Mesenteric fat pad (tissue), 1 donor: ENCODE results near the gene FUOM. TPM values are rescaled to one million over a fixed set of nuclear protein-coding genes. Genes with fewer than 3 reads are reported as not detected.
"Not testable (repeated sequence)": the region's sequence is repeated elsewhere in the genome, so short reads cannot be mapped to it uniquely, and the experiment has no call there.

Source experiments
- DNase-seq: peaks from one replicate; pipeline ENCODE4 v3.0.0-alpha.2; 2020; ENCODE audit warnings: low spot score
- total RNA-seq: library from RNA; stranded (reverse); fragmentation: NEBNext Ultra II Directional; extraction: Animal tissue kit (Norgen Biotek cat#: 25700); gene quantifications from one replicate; pipeline ENCODE4 v1.2.1, GENCODE V29; 2021
- donor health status: DM: yes; HTN: yes; CAD: no.

FUOM gene
- total RNA-seq, 1 donor from 2014 or later = 19.0 TPM

DNA sequence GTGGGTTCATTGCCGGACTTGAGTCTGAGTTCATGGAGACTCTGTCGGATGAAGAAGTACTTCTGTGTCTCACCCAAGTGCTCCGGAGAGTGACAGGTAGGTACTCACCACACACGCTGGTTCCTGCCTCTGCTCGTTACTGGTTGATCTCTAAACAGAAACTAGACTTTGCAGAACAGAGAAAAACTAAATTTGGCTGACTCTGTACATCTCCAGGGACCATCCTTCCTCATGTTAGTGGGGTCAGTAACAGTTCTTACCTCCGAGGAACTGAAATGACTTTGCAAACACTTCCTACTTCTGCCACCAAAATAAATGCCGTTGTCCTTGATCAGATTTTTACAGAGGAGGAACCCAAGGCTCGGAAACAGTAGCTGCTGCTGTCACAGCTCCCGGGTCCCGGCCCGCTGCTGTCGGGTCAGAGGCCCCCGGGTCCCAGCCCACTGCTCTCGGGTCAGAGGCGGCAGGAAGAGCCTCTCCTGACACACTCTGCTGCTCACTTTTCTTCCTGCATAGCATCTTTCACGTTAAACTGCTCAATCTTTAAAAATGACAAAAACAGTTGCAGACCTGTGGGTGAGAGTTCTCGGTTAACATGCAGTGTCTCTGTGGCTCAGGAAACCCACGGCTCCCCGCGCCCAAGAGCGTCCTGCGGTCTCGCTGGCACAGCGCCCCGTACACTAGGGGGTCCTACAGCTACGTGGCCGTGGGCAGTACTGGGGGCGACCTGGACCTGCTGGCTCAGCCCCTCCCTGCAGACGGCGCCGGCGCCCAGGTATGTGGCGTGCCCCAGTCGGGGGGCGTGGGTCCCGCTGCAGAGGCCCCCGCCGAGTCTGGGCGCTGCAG lies 31.4 kb upstream of the FUOM start:
- DNase-seq = peak; percentile 68

DNA sequence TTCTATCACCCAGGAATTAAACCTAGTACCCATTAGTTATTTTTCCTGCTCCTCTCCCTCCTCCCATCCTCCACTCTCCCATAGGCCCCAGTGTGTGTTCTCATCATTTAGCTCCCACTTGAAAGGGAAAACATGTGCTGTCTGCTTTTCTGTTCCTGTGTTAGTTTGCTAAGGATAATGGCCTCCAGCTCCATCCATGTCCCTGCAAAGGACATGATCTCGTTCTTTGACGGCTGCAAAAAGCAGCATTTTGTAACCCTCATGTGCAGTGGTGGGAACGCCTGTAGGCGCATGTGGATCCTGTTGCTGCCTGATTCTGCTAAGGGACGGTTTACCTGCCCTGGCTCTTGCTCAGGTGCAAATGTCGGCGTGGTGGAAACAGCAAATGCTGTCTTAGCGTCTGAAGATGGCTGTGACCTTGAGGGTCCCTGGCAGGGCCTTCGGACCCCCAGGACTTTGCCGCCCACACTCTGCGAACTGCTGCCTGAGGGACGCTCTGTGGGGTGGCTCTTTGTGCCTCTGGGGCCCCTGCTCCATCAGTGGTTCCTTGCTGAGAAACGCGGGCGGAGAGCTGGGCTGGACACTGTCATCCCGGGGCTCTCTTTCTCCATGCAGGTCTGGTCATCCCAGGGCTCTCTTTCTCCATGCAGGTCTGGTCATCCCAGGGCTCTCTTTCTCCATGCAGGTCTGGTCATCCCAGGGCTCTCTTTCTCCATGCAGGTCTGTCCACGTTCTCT lies 30.6 kb upstream of the FUOM start:
- DNase-seq = peak; percentile 67

DNA sequence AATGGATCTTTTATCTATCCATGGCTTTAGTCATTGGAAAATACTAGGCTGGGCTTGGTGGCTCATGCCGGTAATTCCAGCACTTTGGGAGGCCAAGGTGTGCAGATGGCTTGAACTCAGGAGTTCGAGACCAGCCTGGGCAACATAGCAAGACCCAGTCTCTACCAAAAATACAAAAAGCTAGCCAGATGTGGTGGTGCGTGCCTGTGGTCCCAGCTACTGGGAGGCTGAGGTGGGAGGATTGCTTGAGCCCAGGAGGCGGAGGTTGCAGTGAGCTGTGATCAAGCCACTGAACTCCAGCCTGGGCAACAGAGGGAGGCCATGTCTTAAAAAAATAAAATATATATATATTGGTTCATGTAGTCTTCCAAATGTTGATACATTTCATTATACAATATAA lies 29.1 kb upstream of the FUOM start:
- DNase-seq = peak; percentile 65

DNA sequence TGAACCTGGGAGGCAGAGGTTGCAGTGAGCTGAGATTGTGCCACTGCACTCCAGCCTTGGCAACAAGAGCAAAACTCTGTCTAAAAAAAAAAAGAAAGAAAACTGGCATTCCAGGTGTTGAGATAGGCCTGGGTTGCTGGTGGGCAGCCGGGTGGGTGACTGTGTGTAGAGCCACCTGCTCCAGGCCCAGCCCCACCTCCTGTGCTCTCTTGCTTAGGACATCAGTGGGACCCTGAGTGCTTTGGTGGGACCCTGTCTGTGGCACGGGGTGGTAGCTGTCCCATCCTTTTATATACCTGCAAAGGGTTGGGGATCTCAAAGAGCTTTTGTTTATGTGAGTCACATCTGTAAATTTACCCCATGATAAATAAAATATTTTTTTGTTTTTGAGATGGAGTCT lies 27.4 kb upstream of the FUOM start:
- DNase-seq = no peak

DNA sequence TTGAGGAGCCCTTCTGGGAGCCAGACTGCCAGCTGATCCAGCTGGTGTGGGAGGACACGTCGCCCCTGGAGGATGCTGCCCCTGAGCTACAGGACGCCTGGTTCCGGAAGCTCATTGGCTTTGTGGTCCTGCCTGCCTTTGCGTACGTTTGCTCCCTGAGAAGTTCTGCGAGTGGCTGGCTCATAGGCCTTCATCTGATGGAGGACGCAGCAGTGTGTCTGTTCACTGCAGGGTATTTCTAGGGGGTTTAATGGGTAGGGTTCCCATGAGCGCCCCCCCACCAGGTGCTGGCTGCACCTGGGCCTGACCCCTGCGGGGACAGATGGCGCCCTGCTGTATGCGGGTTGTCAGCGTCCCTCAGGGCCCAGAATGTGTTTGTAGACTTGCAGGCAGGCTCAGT lies 26.3 kb upstream of the FUOM start:
- no peak for DNase-seq

DNA sequence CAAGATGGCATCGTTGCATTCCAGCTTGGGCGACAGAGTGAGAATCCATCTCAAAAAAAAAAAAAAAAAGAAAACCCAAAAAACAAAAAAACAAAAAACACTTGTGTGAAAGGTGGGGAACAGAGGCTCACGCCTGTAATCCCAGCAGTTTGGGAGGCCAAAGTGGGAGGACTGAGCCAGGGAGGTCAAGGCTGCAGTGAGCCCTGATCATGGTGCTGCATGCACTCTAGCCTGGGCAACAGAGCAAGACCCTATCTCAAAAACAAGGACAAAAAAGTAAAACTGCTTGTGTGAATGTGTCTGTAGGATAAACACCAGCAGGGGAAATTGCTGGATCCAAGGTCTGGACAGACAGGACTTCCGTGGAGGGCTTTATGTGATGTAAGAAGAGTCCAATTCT lies 25.7 kb upstream of the FUOM start:
- DNase-seq = no peak

DNA sequence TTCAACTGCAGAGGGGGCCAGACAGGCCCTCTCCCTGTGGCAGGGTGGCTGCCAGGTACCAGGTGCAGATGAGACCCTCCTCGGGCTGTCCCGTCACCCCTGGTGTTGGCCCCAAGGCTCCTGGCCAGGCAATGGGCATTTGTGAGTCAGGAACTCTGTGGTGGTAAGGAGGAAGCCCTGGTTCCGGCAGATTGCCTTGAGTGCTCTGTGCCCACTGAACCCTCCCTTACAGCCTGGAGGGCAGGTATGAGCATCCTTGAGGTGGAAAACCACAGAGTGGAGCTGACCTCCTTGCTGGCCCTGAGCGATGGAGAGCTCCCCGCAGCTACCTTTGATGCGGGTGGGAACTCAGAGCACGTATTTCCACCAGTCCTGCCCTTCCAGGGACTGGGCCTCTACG lies 23.2 kb upstream of the FUOM start:
- DNase-seq = no peak

DNA sequence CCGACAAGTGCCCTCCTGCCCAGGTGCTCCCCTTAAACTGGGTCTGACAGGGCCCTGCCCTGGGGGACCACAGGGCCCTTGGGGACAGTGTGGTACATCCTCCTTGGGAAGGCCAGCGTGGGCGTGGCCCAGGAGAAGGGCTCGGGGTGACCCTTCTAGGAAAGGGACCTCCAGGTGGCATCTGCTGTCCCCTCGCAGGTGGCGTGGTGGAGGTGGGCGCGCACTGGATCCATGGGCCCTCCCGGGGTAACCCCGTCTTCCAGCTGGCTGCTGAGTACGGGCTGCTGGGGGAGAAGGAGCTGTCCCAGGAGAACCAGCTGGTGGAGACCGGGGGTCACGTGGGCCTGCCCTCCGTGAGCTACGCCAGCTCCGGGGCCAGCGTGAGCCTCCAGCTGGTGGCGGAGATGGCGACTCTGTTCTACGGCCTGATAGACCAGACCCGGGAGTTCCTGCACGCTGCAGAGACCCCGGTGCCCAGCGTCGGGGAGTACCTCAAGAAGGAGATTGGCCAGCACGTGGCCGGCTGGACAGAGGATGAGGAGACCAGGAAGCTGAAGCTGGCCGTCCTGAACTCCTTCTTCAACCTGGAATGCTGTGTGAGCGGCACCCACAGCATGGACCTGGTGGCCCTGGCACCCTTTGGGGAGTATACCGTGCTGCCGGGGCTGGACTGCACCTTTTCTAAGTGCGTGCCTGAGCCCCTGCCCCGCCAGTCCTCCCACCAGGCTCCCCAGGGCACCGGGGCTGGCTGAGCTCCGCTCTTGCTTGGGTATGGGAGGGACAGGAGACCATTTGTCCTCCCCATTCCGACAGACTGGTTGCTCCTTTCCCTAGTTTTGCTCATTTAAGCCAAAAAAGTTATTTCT lies 22.2 kb upstream of the FUOM start:
- DNase-seq = no peak

DNA sequence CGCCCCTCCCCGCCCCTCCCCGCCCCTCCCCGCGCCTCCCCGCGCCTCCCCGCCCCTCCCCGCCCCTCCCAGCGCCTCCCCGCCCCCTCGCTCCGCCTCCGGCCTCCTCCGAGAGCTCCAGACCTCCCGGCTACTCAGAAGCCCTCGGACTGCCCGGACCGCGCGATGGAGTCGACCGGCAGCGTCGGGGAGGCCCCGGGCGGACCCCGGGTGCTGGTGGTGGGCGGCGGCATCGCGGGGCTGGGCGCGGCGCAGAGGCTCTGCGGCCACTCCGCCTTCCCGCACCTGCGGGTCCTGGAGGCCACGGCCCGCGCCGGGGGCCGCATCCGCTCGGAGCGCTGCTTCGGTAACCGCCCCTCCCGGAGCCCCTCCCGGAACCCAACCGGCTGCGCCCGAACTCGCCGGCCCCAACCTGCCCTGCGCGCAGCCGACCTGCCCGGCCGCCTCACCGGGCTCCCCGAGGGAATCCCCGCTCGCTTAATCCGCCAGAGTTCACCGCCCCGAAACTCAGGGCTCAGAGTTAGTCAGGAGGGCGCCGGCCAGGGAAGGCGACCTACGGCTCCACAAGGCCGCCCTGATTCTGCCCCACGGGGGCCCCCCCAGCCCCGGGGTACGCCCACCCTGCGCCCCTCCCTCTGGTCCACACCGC lies 21.5 kb upstream of the FUOM start, which contains the start of gene PAOX:
TSS of gene PAOX (plus strand) at position 111 of the 649 bp plus-strand sequence. CDS start at position 166, 55 bp downstream.
- no peak for DNase-seq

DNA sequence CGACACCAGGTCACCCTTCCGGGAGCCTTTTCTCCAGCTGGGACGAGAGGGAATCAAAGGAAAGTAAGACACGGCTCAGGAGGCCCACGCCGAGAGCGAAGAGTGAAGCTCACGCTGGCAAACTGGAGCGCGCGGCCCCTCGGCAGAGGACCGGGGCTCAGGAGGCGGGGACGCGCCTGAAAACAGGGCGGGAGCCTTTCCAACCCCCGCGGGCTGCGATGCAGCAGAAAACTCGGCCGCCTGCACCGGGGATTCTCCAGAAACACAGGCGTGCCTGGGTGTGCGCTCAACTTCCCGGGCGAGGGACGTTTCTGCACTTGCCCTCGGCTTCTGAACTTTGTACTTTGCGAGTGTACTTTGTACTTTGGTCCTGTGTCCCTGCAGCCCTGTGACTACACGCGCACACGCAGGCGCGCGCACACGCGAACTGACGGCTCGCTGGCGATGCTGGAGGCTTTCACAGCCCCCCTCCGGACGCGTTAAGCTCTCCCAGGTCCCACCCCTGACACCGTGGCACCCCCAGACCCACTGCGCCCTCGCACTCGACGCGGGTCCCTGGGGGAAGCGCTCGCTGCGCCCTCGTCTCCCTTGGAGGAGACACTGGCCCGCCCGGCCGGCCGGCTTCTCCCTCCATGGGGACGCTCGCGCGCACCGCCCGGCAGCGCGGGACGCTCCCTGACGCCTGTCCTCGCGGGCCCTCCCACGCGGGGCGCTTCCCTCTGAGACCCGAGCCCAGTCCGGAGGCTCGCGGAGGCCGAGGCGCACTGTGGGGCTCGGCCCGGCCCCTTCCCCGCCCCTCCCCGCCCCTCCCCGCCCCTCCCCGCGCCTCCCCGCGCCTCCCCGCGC lies 20.7 kb upstream of the FUOM start:
- DNase-seq = no peak

DNA sequence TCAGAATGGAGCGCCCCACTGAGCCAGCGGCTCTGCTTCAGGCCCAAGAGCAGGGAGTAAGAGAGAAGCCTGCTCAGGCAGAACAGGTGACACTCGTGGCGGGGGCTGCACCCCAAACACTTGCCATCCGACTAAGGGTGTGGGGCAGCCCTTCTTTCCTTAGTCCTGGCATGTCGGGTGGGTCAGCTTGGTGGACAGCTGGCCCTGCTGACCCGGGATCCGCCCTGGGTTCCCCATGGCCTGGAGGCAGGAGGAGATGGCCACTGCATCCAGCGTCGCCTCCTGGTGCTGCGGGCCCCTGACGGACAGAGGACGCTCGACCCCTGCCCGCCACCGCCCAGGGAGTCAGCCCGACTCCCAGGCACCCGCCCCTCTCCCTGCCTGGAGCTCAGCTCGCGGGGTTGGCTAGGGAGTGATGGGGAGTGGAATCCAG lies 20.0 kb upstream of the FUOM start:
- DNase-seq = no peak

DNA sequence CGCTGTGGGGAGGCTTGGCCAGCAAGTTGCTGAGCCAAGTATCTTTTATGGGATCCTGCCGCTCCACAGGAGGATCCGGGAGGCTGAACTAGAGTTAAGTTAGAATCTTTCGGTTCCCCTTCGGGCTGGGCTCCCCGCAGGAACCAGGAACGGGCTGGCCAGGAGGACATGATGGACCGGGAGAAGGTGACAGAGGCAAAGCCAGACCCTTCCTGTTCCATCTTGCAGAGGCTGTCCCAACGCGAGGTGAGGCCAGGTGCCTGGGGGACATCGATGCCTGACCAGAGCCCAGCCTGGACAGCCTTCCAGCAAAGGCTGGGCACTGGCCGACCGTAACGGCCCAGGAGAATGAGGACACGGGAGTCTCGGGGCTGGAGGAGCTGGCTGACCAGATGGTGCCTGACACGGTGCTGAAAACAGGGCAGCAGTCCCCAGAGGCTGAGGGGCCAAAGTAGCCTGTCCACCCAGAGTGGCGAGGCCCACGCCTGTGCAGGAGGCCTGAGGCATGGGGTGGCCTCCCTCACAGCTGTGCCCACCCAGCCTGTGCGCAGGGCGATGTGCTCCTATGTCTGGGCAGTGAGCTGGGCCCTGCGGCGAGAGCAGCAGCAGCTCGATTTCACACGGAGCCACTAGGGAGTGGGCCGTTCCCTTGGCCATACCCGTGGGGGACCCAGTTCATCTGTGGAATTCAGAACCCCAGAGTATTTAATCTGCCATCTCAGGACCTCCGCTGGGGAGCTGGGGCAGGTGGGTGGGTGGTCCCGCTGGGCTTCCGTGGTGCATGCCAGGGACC lies 19.4 kb upstream of the FUOM start:
- DNase-seq = no peak

DNA sequence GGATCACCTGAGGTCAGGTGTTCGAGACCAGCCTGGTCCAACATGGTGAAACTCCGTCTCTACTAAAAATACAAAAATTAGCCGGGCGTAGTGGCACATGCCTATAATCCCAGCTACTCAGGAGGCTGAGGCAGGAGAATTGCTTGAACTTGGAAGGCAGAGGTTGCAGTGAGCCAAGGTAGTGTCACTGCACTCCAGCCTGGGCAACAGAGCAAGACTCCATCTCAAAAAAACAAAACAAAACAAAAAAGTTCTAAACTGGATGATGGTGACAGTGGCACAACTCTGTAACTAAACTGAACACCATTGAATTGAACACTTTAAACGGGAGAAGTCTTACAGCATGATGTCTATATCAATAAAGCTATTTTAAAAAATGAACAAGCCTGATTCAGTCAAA lies 18.4 kb upstream of the FUOM start:
- not testable (repeated sequence) for DNase-seq

DNA sequence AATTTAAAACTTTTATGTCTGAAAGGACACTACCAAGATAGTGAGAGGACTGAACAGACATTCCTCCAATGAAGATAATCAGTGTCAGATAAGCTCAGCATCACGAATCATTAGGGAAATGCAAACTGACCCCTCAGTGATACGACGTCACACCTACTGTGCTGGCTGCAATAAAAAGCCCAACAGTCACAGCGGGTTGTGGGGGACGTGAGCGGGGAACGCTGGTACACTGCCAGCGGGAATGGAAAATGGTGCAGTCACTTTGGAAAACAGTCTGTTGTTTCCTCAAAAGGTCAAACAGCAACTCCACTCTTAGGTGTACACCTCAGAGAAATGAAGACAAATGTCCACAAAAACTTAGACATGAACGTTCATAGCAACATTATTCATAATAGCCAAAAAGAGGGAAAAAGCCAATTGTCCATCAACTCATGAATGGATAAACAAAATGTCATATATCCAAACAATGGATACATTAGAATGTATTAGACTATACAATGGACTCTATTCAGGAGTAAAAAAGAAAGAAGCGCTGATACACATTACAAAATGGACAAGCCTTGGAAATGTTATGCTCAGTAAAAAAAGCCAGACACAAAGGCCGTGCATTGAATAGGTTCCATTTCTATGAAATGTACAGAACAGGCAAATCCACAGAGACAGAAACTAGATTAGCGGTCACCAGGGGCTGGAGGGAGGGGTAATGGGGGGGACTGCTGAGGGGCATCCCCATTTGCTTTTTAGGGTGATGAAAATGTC lies 17.7 kb upstream of the FUOM start:
- no peak for DNase-seq

DNA sequence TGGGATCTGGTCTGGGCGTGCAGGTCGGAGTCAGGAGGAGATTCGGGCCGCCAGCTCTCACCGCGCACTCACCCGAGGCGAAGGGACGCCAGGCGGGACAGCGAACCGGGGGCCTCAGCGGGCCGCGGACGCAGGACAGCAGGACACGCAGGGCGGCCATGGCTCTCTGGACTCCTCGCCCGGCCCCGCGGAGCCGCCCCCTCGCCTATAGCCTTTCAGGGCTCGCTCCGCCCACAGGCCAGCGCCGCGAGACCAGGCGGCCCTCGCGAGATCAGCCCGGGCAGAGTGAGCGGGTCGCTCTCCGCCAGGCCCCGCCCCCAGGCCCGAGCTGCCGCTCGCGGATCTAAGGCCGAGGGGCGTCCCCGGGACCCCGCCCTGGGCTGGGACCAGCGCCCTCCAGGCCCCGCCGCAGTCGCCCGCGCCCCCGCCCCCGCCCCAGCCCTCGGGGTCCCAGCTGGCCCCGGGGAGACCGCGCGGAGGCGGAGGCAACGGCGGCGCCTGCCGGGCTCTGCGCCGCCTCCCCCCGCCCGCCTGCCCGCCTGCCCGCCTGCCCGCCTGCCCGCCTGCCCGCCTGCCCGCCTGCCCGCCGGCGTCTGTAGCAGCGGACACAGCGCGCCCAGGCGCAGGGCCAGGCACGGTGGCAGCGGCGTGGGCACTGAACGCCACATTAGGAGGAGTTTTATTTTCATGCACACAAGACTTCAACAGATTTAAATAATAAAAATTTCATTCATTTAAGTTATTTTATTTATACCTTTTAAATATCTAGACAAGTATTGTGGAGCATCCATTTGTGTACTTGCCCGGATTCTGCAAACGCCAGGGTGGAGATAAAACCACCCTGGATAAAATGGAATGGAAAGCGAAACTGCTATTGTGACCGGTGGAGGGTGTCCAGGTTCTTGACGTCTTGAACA lies 15.6 kb upstream of the FUOM start, which contains the start of gene ECHS1:
TSS of gene ECHS1 (minus strand) at position 181 of the 917 bp plus-strand sequence. CDS start at position 160, 21 bp downstream.
- DNase-seq = peak; percentile 99

DNA sequence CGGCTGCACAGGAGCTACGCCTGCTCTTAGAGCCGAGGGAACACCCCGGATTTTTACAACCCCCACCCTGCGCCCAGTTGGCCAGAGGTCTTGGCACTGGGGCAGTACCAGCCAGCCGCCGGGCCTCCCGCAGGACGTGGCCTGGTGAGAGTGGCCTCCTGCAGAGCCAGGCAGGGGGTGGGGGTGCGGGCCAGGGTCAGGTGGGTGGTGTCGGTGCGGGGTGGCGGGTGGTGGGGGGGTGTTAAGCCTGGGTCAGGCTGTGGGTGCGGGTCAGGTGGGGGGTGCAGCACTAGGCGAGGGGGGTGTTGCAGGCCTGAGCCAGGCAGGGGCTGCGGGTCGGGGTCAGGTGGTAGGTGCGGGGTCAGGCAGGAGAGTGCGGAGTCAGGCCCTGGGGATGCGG lies 14.7 kb upstream of the FUOM start:
- DNase-seq = no peak
